HFF-Myc (cell line): ENCODE measurements around the gene MERTK.

Source experiments
- DNase-seq: peaks from one replicate; pipeline ENCODE4 v3.0.0-alpha.2; 2011; ENCODE audit warnings: low read depth; ENCODE audit errors: extremely low read depth
- H3K4me3 ChIP-seq: replicated peaks from 2 replicates; pipeline ENCODE4 v1.5.1; 2011; ENCODE audit warnings: low read depth, mild to moderate bottlenecking, control low read depth, low read length
- TF ChIP-seq, protein P1 (sequence below): IDR thresholded peaks from 2 replicates; pipeline ENCODE4 v1.5.1; 2012; ENCODE audit warnings: mild to moderate bottlenecking, low read depth, low read length, control low read depth; ENCODE audit errors: missing control alignments

The MERTK gene

DNA sequence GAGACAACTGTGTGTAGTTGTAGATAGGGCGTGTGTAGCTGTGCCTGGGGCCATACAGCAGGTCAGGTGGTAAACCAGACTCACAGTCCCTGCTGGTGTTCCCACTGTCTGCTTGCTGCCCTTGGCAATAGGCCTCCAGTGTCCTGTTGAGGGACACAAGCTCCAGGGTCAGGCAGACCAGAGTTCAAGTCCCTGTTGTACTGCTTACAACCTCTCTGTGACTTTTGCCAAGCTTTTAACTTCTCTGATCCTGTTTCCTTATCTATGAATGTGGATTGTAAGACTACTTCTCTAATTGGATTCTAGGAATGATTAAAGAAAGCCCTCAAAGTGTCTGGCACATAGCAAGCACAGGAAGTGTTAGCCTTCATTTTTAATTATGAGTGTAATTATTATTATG is 68.6 kb downstream of the MERTK start:
- DNase-seq = no peak
- H3K4me3 ChIP-seq = no peak overlapping the region
- TF ChIP-seq, protein P1, sequence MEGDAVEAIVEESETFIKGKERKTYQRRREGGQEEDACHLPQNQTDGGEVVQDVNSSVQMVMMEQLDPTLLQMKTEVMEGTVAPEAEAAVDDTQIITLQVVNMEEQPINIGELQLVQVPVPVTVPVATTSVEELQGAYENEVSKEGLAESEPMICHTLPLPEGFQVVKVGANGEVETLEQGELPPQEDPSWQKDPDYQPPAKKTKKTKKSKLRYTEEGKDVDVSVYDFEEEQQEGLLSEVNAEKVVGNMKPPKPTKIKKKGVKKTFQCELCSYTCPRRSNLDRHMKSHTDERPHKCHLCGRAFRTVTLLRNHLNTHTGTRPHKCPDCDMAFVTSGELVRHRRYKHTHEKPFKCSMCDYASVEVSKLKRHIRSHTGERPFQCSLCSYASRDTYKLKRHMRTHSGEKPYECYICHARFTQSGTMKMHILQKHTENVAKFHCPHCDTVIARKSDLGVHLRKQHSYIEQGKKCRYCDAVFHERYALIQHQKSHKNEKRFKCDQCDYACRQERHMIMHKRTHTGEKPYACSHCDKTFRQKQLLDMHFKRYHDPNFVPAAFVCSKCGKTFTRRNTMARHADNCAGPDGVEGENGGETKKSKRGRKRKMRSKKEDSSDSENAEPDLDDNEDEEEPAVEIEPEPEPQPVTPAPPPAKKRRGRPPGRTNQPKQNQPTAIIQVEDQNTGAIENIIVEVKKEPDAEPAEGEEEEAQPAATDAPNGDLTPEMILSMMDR = no peak

DNA sequence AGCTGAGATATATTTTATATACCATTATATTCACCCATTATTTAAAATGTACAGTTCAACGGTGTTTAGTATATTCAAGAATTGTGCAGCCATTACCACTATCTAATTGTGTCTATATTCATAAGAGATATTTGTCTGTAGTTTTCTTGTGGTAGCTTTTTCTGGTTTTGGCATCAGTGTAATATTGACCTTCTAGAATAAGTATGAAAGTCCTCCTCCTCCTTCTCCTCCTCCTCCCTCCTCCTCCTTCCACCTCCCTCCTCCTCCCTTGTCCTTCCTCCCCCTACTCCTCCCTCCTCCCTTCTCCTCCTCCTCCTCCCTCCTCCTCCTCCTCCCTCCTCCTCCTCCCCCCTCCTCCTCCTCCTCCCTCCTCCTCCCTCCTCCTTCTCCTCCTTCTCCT is 72.0 kb downstream of the MERTK start:
- no peak for DNase-seq
- TF ChIP-seq, protein P1 = no peak
- H3K4me3 ChIP-seq = no peak overlapping the region

DNA sequence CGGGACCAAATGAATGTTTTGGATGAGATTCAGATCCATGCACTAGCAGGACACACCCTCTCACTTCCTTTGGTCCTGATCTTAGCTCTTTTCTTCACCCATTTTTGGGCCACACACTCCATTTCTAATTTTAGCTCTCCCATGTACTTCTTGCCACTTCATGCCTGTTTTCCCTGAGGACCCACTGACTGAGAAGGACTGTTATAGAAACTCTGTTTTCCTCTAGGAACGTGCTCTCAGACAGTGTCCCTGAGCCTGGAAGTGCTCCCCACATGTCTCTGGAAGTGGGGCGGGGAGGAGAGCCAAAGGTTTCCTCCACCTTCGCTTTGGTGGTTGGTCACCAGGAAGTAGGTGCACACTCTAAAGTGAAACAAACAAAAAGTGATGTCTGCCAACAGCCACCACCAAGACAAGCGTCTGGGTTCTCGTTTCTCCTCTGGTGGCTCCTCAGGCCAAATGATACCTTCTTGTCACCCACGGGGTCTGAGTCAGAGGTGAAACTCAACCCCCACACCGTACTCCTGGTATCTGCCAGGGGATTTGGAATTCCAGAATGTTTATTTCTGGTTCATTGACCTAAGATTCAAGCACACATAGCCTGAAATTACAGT is 74.7 kb downstream of the MERTK start:
- TF ChIP-seq, protein P1 = no peak
- DNase-seq = no peak
- H3K4me3 ChIP-seq = no peak overlapping the region

DNA sequence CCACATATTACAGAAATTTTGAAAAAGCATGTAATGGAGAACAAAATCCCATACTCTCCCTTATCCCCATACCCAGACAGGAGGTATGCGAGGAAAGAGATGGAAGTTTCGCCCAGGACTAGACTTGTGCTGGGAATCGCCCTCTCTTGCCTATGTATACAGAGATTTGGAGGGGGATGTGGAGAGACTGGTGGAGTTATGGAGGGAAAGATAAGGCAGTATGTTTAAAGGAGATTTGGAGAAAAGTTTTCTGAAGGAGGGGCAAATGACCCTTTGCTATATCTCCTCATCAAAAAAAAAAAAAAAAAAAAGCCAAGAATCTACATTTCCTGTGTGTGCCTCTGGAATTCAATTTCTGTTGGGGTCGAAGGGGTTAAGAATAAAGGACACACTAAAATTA is 75.3 kb downstream of the MERTK start:
- TF ChIP-seq, protein P1 = no peak
- H3K4me3 ChIP-seq = no peak overlapping the region
- no peak for DNase-seq

DNA sequence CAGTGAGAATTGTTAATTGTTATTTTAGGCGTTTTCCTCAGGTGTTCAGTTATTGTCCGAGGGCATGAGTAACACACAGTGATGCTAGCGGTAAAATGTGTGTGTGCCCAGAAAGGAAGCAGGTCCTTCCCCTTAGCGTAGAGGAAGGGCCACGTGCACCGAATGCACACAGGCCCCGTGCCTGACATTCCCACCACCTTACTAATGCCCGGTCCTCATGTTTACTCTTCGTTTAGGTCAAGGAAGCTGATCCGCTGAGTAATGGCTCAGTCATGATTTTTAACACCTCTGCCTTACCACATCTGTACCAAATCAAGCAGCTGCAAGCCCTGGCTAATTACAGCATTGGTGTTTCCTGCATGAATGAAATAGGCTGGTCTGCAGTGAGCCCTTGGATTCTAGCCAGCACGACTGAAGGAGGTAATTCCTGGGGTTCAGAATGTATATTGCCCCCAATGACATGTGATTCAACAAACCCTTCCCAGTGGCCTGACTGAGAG is 76.7 kb downstream of the MERTK start:
- TF ChIP-seq, protein P1 = no peak
- H3K4me3 ChIP-seq = no peak overlapping the region
- DNase-seq = peak; percentile 95

DNA sequence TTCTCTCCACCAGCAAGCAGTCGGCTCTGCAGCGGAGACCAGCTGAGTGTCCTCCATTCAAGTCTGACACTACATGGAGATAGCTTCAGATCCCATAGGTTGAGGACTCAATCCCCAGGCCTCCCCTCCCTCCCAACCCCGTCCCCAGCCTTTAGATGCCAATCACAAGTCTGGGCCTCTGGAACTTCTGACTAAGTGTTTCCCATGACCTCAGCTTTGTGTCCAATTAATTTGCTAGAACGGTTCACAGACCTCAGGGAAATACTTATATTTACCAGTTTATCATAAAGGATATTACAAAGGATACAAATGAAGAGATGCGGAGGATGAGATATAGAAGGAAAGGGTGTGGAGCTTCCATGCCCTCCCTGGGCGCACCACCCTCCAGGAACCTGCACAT is 77.4 kb downstream of the MERTK start:
- TF ChIP-seq, protein P1 = no peak
- H3K4me3 ChIP-seq = no peak overlapping the region
- DNase-seq = no peak

DNA sequence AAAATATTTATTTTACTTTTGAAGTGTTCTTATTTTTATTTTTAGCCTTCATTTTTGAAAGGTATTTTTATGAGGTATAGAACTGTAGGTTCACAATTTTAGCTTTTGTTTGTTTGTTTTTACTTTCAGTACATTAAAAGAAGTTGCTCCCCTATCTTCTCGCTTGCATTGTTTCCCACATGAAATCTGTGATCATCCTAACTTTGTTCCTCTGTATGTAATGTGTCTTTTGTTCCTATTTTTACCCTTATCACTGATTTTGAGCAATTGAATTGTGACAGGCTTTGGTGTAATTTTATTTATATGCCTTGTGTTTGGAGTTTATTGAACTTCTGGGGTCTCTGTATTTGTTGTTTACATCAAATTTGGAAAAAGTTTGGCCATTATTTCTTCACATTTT is 78.8 kb downstream of the MERTK start:
- DNase-seq = no peak
- TF ChIP-seq, protein P1 = no peak
- H3K4me3 ChIP-seq = no peak overlapping the region
